ENCODE data around the gene FLII. TPM values are rescaled to one million over a fixed set of nuclear protein-coding genes. Genes with fewer than 3 reads are reported as not detected.

The FLII gene
- total RNA-seq, 4 donors from 2014 or later: 190 to 344 (median 232) TPM

GRCh38 chr17:18285296-18285695 lies 26.8 kb upstream of the FLII start:
- Histone ChIP-seq H3K27ac (no peak overlapping the region), H3K4me1 (no peaks in the 10 kb centered on the region), H3K36me3 (peaks cover 21 to 100% (median 42%) of the 10 kb centered on the region in 3 donors), H3K9me3 (no peaks in the 10 kb centered on the region), H3K4me3 (no peak overlapping the region), H3K27me3 (no peaks in the 10 kb centered on the region)
- 95 to 100% methylated on average over 5 to 10 of the region's 11 CpGs for WGBS, 2 donors
- DNase-seq: no peak
- TF ChIP-seq CTCF (IDR thresholded peaks at IDR 0.05) (no peak), POLR2A (IDR thresholded peaks at IDR 0.05) (no peak)
- intact Hi-C loops (cut with DNase I): no loop called here

GRCh38 chr17:18281788-18282187 lies 23.2 kb upstream of the FLII start:
- Histone ChIP-seq H3K36me3 (peaks cover 21 to 100% (median 40%) of the 10 kb centered on the region in 3 donors), H3K27me3 (no peaks in the 10 kb centered on the region), H3K4me3 (no peak overlapping the region), H3K9me3 (no peaks in the 10 kb centered on the region), H3K4me1 (no peaks in the 10 kb centered on the region), H3K27ac (no peak overlapping the region)
- TF ChIP-seq POLR2A (IDR thresholded peaks at IDR 0.05) (no peak), CTCF (IDR thresholded peaks at IDR 0.05) (no peak)
- no peak for DNase-seq
- WGBS, 2 donors: 87 to 91% methylated on average over 5 to 6 of the region's 6 CpGs
- intact Hi-C loops (cut with DNase I): no loop called here

- H3K27me3 ChIP-seq: no peaks in the 10 kb centered on the region
- H3K9me3 ChIP-seq: no peaks in the 10 kb centered on the region
- no peak for DNase-seq
- TF ChIP-seq CTCF (IDR thresholded peaks at IDR 0.05) (no peak), POLR2A (IDR thresholded peaks at IDR 0.05) (no peak)
- no peak overlapping the region for H3K27ac ChIP-seq
- H3K4me1 ChIP-seq: no peaks in the 10 kb centered on the region
- 51 to 68% methylated on average over 5 of the region's 5 CpGs for WGBS, 2 donors
- peaks cover 21 to 100% (median 45%) of the 10 kb centered on the region in 3 donors for H3K36me3 ChIP-seq
- intact Hi-C loops (cut with DNase I): no loop called here
- no peak overlapping the region for H3K4me3 ChIP-seq
These were observed 22.3 kb upstream of the FLII start for GRCh38 chr17:18280766-18281371.

GRCh38 chr17:18280249-18280648 lies 21.7 kb upstream of the FLII start:
- Histone ChIP-seq H3K27ac (no peak overlapping the region), H3K4me3 (no peak overlapping the region), H3K9me3 (no peaks in the 10 kb centered on the region), H3K4me1 (no peaks in the 10 kb centered on the region), H3K27me3 (no peaks in the 10 kb centered on the region), H3K36me3 (peaks cover 21 to 100% (median 44%) of the 10 kb centered on the region in 3 donors)
- 80% methylated on average over 2 of the region's 4 CpGs; no CpG with 5 or more reads in 1 of the 2 donors for WGBS, 2 donors
- TF ChIP-seq POLR2A (IDR thresholded peaks at IDR 0.05) (no peak), CTCF (IDR thresholded peaks at IDR 0.05) (no peak)
- no peak for DNase-seq
- intact Hi-C loops (cut with DNase I): no loop called here

- Histone ChIP-seq H3K27me3 (no peaks in the 10 kb centered on the region), H3K9me3 (no peaks in the 10 kb centered on the region), H3K36me3 (peaks cover 21 to 98% (median 44%) of the 10 kb centered on the region in 3 donors), H3K27ac (no peak overlapping the region), H3K4me3 (no peak overlapping the region), H3K4me1 (no peaks in the 10 kb centered on the region)
- intact Hi-C loops (cut with DNase I): no loop called here
- WGBS, 2 donors: 75 to 79% methylated on average over 3 of the region's 3 CpGs
- no peak for DNase-seq
- TF ChIP-seq POLR2A (IDR thresholded peaks at IDR 0.05) (no peak), CTCF (IDR thresholded peaks at IDR 0.05) (no peak)
These were observed 20.3 kb upstream of the FLII start for GRCh38 chr17:18278867-18279266.
